Natural killer cell (primary cell): ENCODE measurements around the gene BANF2. TPM values are rescaled to one million over a fixed set of nuclear protein-coding genes. Genes with fewer than 3 reads are reported as not detected.

ENCODE experiments used
- ATAC-seq, 3 donors: fragments of 150-1000 bp in 2 of 3; fragments of 200-7000 bp in 1 of 3; cut with Tn5 transposase; 1 replicate in 1 of 3; 2 replicates in 2 of 3; pipeline ENCODE4 v1.10.0; 2021; ENCODE audit warnings: mild to moderate bottlenecking in 2 of 3, moderate library complexity in 2 of 3
- DNase-seq, 2 donors: peaks; one replicate each; pipeline versions ENCODE4 v3.0.0 to v3.0.0-alpha.2; 2013 to 2021; ENCODE audit warnings: mixed read lengths in 1 of 2
- H3K27ac ChIP-seq: one replicate; pipeline ENCODE4 v1.5.1; 2013; ENCODE audit warnings: mild to moderate bottlenecking, low read length
- H3K27me3 ChIP-seq: one replicate; pipeline ENCODE4 v1.6.1; 2013; ENCODE audit warnings: low read length; ENCODE audit not compliant: control insufficient read depth, insufficient read depth
- H3K36me3 ChIP-seq: one replicate; pipeline ENCODE4 v1.6.1; 2013; ENCODE audit warnings: low read length; ENCODE audit not compliant: control insufficient read depth, insufficient read depth
- H3K4me1 ChIP-seq: one replicate; pipeline ENCODE4 v1.6.1; 2013; ENCODE audit warnings: low read length; ENCODE audit not compliant: control insufficient read depth, insufficient read depth
- H3K4me3 ChIP-seq: one replicate; pipeline ENCODE4 v1.5.1; 2013; ENCODE audit warnings: low read length
- H3K9me3 ChIP-seq: one replicate; pipeline ENCODE4 v1.6.1; 2013; ENCODE audit warnings: low read length; ENCODE audit not compliant: control insufficient read depth, insufficient read depth
- H3K27ac Mint-ChIP-seq, 2 donors: one replicate each; pipeline ENCODE4 v1.8.0; 2022; ENCODE audit warnings: mild to moderate bottlenecking in 2 of 2, mixed read lengths in 2 of 2, moderate library complexity in 1 of 2
- H3K27me3 Mint-ChIP-seq, 2 donors: one replicate each; pipeline ENCODE4 v1.8.0; 2022; ENCODE audit warnings: low read depth in 2 of 2, mixed read lengths in 2 of 2
- H3K36me3 Mint-ChIP-seq: one replicate; pipeline ENCODE4 v1.8.0; 2022; ENCODE audit warnings: mixed read lengths
- H3K4me1 Mint-ChIP-seq, 2 donors: one replicate each; pipeline ENCODE4 v1.8.0; 2022; ENCODE audit warnings: mixed read lengths in 2 of 2
- H3K4me3 Mint-ChIP-seq: one replicate; pipeline ENCODE4 v1.8.0; 2022; ENCODE audit warnings: mild to moderate bottlenecking, moderate library complexity, mixed read lengths
- H3K9me3 Mint-ChIP-seq, 2 donors: one replicate each; pipeline ENCODE4 v1.8.0; 2022; ENCODE audit warnings: mixed read lengths in 2 of 2
- WGBS: methylation state at CpG from one replicate; pipeline ENCODE4 v1.1.7; 2013; ENCODE audit warnings: missing lambda C conversion rate; ENCODE audit not compliant: insufficient coverage; 5-methylcytosine and 5-hydroxymethylcytosine counted together
- intact Hi-C: fragments of 100-400 bp; cut with micrococcal nuclease; formaldehyde crosslinking; loops from one replicate; pipeline ENCODE4 v1.14.2; 2022
- total RNA-seq, 4 donors: library from RNA; stranded (reverse); fragments of 120-200 nt in 1 of 4; gene quantifications; one replicate each; pipeline versions ENCODE4 v1.2.3 to v1.2.4, GENCODE V29; 2013 to 2022
- TF ChIP-seq, protein P1 (sequence below): fragments of 200-600 bp; IDR thresholded peaks from one replicate; pipeline ENCODE4 v1.8.0; 2022; ENCODE audit warnings: antibody characterized with exemption

The BANF2 gene
- total RNA-seq, 3 donors from 2014 or later (not counting 1 experiment from before 2014, with no cell fraction given), result not detected

- TF ChIP-seq, protein P1, sequence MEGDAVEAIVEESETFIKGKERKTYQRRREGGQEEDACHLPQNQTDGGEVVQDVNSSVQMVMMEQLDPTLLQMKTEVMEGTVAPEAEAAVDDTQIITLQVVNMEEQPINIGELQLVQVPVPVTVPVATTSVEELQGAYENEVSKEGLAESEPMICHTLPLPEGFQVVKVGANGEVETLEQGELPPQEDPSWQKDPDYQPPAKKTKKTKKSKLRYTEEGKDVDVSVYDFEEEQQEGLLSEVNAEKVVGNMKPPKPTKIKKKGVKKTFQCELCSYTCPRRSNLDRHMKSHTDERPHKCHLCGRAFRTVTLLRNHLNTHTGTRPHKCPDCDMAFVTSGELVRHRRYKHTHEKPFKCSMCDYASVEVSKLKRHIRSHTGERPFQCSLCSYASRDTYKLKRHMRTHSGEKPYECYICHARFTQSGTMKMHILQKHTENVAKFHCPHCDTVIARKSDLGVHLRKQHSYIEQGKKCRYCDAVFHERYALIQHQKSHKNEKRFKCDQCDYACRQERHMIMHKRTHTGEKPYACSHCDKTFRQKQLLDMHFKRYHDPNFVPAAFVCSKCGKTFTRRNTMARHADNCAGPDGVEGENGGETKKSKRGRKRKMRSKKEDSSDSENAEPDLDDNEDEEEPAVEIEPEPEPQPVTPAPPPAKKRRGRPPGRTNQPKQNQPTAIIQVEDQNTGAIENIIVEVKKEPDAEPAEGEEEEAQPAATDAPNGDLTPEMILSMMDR, result no peak
- Histone ChIP-seq H3K4me1 (peaks cover 34% of the 10 kb centered on the region), H3K9me3 (no peaks in the 10 kb centered on the region), H3K27ac (no peak overlapping the region), H3K4me3 (no peak overlapping the region), H3K36me3 (peaks cover 2% of the 10 kb centered on the region), H3K27me3 (no peaks in the 10 kb centered on the region)
- ATAC-seq (no peak), DNase-seq (no peak)
- Mint-ChIP-seq H3K4me3 (no peak overlapping the region), H3K4me1 (peaks cover 64 to 65% of the 10 kb centered on the region in 2 donors), H3K9me3 (no peaks in the 10 kb centered on the region), H3K27ac (no peak overlapping the region), H3K27me3 (no peaks in the 10 kb centered on the region), H3K36me3 (no peaks in the 10 kb centered on the region)
- WGBS, result 100% methylated on average over 3 of the region's 3 CpGs
- intact Hi-C loops, result no loop called here
Observed at GRCh38 chr20:17668432-17668831, 31.3 kb upstream of the BANF2 start.

GRCh38 chr20:17669306-17669931 lies 30.3 kb upstream of the BANF2 start:
- ATAC-seq (no peak), DNase-seq (no peak)
- Mint-ChIP-seq H3K4me1 (peaks cover 61 to 62% of the 10 kb centered on the region in 2 donors), H3K27me3 (no peaks in the 10 kb centered on the region), H3K9me3 (no peaks in the 10 kb centered on the region), H3K27ac (no peak overlapping the region), H3K36me3 (no peaks in the 10 kb centered on the region), H3K4me3 (no peak overlapping the region)
- intact Hi-C loops, result no loop called here
- TF ChIP-seq, protein P1, result no peak
- Histone ChIP-seq H3K27ac (no peak overlapping the region), H3K4me1 (peaks cover 24% of the 10 kb centered on the region), H3K27me3 (no peaks in the 10 kb centered on the region), H3K36me3 (peaks cover 2% of the 10 kb centered on the region), H3K4me3 (no peak overlapping the region), H3K9me3 (no peaks in the 10 kb centered on the region)
- WGBS, result 93% methylated on average over 11 of the region's 12 CpGs

GRCh38 chr20:17671011-17671410 lies 28.8 kb upstream of the BANF2 start:
- Mint-ChIP-seq H3K9me3 (no peaks in the 10 kb centered on the region), H3K27ac (peak overlapping the region in 1 of 2 donors; percentile 0), H3K36me3 (no peaks in the 10 kb centered on the region), H3K4me1 (peaks cover 56 to 59% of the 10 kb centered on the region in 2 donors), H3K27me3 (no peaks in the 10 kb centered on the region), H3K4me3 (no peak overlapping the region)
- H3K4me1 ChIP-seq, result peaks cover 10% of the 10 kb centered on the region
- ATAC-seq (no peak), DNase-seq (no peak)
- H3K27me3 ChIP-seq, result no peaks in the 10 kb centered on the region
- intact Hi-C loops, result no loop called here
- H3K36me3 ChIP-seq, result peaks cover 6% of the 10 kb centered on the region
- WGBS, result no CpG with 5 or more reads among the region's 1 CpG
- no peaks in the 10 kb centered on the region for H3K9me3 ChIP-seq
- TF ChIP-seq, protein P1, result no peak
- no peak overlapping the region for H3K4me3 ChIP-seq
- no peak overlapping the region for H3K27ac ChIP-seq

DNA sequence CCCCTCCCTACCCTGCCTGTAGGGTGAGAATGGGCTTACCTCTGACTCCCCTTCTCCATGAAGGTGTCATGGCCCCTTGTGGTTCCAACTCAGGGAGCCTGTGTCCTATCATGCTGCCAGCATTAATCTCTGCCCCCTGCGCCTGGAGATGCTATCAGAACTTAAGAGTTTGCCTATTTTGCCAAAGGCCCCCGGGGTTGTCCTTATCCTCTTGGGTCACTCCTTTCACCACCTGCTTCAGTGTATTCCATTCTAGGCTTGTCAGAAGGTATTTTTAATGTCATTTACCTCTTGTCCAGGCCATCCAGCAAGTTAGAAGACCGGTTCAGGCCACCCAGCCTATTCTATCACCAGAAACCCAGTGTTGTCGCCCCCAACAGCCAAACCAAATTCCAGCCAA lies 28.2 kb upstream of the BANF2 start:
- H3K4me1 ChIP-seq, result peaks cover 9% of the 10 kb centered on the region
- H3K4me3 ChIP-seq, result no peak overlapping the region
- TF ChIP-seq, protein P1, result no peak
- 73% methylated on average over 4 of the region's 4 CpGs for WGBS
- Mint-ChIP-seq H3K4me3 (no peak overlapping the region), H3K27ac (no peak overlapping the region), H3K27me3 (no peaks in the 10 kb centered on the region), H3K36me3 (no peaks in the 10 kb centered on the region), H3K9me3 (no peaks in the 10 kb centered on the region), H3K4me1 (peaks cover 57 to 59% of the 10 kb centered on the region in 2 donors)
- no peaks in the 10 kb centered on the region for H3K9me3 ChIP-seq
- intact Hi-C loops, result no loop called here
- H3K36me3 ChIP-seq, result peaks cover 6% of the 10 kb centered on the region
- no peak overlapping the region for H3K27ac ChIP-seq
- H3K27me3 ChIP-seq, result no peaks in the 10 kb centered on the region
- ATAC-seq (no peak), DNase-seq (no peak)
